H9 (cell line): ENCODE measurements around the gene TDRD9. TPM values are rescaled to one million over a fixed set of nuclear protein-coding genes. Genes with fewer than 3 reads are reported as not detected.

Source experiments
- DNase-seq: peaks from one replicate; pipeline ENCODE4 v3.0.0-alpha.2; 2017
- H2AFZ ChIP-seq: one replicate; pipeline ENCODE4 v1.6.1; 2013; ENCODE audit warnings: mild to moderate bottlenecking, low read length, control low read depth, moderate library complexity
- H2AK5ac ChIP-seq: 2 replicates; pipeline ENCODE4 v1.6.1; 2013; ENCODE audit warnings: low read length, control low read depth, mixed read lengths; ENCODE audit not compliant: insufficient read length
- H2BK120ac ChIP-seq: one replicate; pipeline ENCODE4 v1.6.1; 2013; ENCODE audit warnings: low read depth, mild to moderate bottlenecking, low read length, control low read depth, inconsistent platforms; ENCODE audit not compliant: poor library complexity, severe bottlenecking
- H2BK12ac ChIP-seq: 2 replicates; pipeline ENCODE4 v1.6.1; 2013; ENCODE audit warnings: low read length, control low read depth, mixed read lengths, low read depth; ENCODE audit not compliant: insufficient read length
- H2BK15ac ChIP-seq: 2 replicates; pipeline ENCODE4 v1.6.1; 2013; ENCODE audit warnings: low read depth, low read length, control low read depth
- H2BK20ac ChIP-seq: one replicate; pipeline ENCODE4 v1.6.1; 2013; ENCODE audit warnings: low read depth, mild to moderate bottlenecking, low read length, control low read depth, inconsistent platforms; ENCODE audit not compliant: poor library complexity, severe bottlenecking
- H2BK5ac ChIP-seq: 2 replicates; pipeline ENCODE4 v1.6.1; 2013; ENCODE audit warnings: low read length, control low read depth, mixed read lengths; ENCODE audit not compliant: insufficient read length
- H3K14ac ChIP-seq: 2 replicates; pipeline ENCODE4 v1.6.1; 2013; ENCODE audit warnings: low read length, control low read depth; ENCODE audit not compliant: insufficient read depth
- H3K18ac ChIP-seq: 2 replicates; pipeline ENCODE4 v1.6.1; 2013; ENCODE audit warnings: low read depth, mild to moderate bottlenecking, mixed read lengths, low read length, control low read depth; ENCODE audit not compliant: insufficient read length
- H3K23ac ChIP-seq: 2 replicates; pipeline ENCODE4 v1.6.1; 2013; ENCODE audit warnings: low read length, control low read depth, mixed read lengths, low read depth; ENCODE audit not compliant: insufficient read length
- H3K23me2 ChIP-seq: 2 replicates; pipeline ENCODE4 v1.6.1; 2013; ENCODE audit warnings: low read depth, mild to moderate bottlenecking, mixed read lengths, low read length, control low read depth; ENCODE audit not compliant: insufficient read length, poor library complexity, severe bottlenecking
- H3K27ac ChIP-seq: 2 replicates; pipeline ENCODE4 v1.5.1; 2013; ENCODE audit warnings: low read length, control low read depth, mixed read lengths, low read depth; ENCODE audit not compliant: insufficient read length
- H3K27me3 ChIP-seq: 2 replicates; pipeline ENCODE4 v1.6.1; 2013; ENCODE audit warnings: low read length, control low read depth, inconsistent platforms; ENCODE audit not compliant: insufficient read depth
- H3K4ac ChIP-seq: 2 replicates; pipeline ENCODE4 v1.6.1; 2013; ENCODE audit warnings: low read depth, mild to moderate bottlenecking, control low read depth, inconsistent platforms, low read length, moderate library complexity
- H3K4me1 ChIP-seq: 2 replicates; pipeline ENCODE4 v1.6.1; 2013; ENCODE audit warnings: low read length, control low read depth, inconsistent platforms; ENCODE audit not compliant: insufficient read depth
- H3K4me2 ChIP-seq: 2 replicates; pipeline ENCODE4 v1.6.1; 2013; ENCODE audit warnings: low read length, control low read depth, mixed read lengths; ENCODE audit not compliant: insufficient read length, insufficient read depth
- H3K56ac ChIP-seq: 2 replicates; pipeline ENCODE4 v1.6.1; 2013; ENCODE audit warnings: low read depth, mild to moderate bottlenecking, mixed read lengths, low read length, control low read depth; ENCODE audit not compliant: insufficient read length
- H3K79me1 ChIP-seq: 2 replicates; pipeline ENCODE4 v1.6.1; 2013; ENCODE audit warnings: low read depth, mild to moderate bottlenecking, moderate library complexity, low read length, control low read depth, inconsistent platforms; ENCODE audit not compliant: insufficient read depth, poor library complexity, severe bottlenecking
- H3K79me2 ChIP-seq: 2 replicates; pipeline ENCODE4 v1.6.1; 2013; ENCODE audit warnings: low read length, control low read depth, inconsistent platforms; ENCODE audit not compliant: insufficient read depth
- H3K9ac ChIP-seq: 2 replicates; pipeline ENCODE4 v1.6.1; 2013; ENCODE audit warnings: low read length, control low read depth, mixed read lengths; ENCODE audit not compliant: insufficient read length; ENCODE audit errors: extremely low read depth
- H3K9me3 ChIP-seq: one replicate; pipeline ENCODE4 v1.6.1; 2013; ENCODE audit warnings: low read depth, low read length, inconsistent platforms; ENCODE audit not compliant: control insufficient read depth
- H3T11ph ChIP-seq: one replicate; pipeline ENCODE4 v1.6.1; 2013; ENCODE audit warnings: mild to moderate bottlenecking, low read length, control low read depth, inconsistent platforms
- H4K20me1 ChIP-seq: one replicate; pipeline ENCODE4 v1.6.1; 2013; ENCODE audit not compliant: control insufficient read depth, insufficient read length, insufficient read depth
- H4K5ac ChIP-seq: 2 replicates; pipeline ENCODE4 v1.6.1; 2013; ENCODE audit warnings: low read depth, mild to moderate bottlenecking, mixed read lengths, low read length, control low read depth; ENCODE audit not compliant: insufficient read length
- H4K8ac ChIP-seq: replicated peaks from 2 replicates; pipeline ENCODE4 v1.6.1; 2013; ENCODE audit warnings: low read length, control low read depth, mixed read lengths, low read depth; ENCODE audit not compliant: insufficient read length
- H4K91ac ChIP-seq: 2 replicates; pipeline ENCODE4 v1.6.1; 2013; ENCODE audit warnings: low read depth, mild to moderate bottlenecking, moderate library complexity, mixed read lengths, low read length, control low read depth; ENCODE audit not compliant: insufficient read length
- H3K27ac Mint-ChIP-seq, 3 experiments: 2 replicates in 2 of 3; 3 replicates in 1 of 3; pipeline ENCODE4 v1.8.0; 2020 to 2021; ENCODE audit warnings: mixed read lengths in 3 of 3, mild to moderate bottlenecking in 1 of 3, moderate library complexity in 1 of 3
- H3K27me3 Mint-ChIP-seq: 2 replicates; pipeline ENCODE4 v1.8.0; 2021; ENCODE audit warnings: low read depth, mild to moderate bottlenecking, moderate library complexity, mixed read lengths
- H3K36me3 Mint-ChIP-seq, 3 experiments: 2 replicates in 2 of 3; 3 replicates in 1 of 3; pipeline ENCODE4 v1.8.0; 2020 to 2021; ENCODE audit warnings: low read depth in 3 of 3, mixed read lengths in 3 of 3; ENCODE audit not compliant: insufficient read depth in 1 of 3
- H3K4me1 Mint-ChIP-seq, 2 experiments: 2 replicates each; pipeline ENCODE4 v1.8.0; 2020; ENCODE audit warnings: mixed read lengths in 2 of 2
- H3K4me3 Mint-ChIP-seq, 2 experiments: 2 replicates in 1 of 2; 3 replicates in 1 of 2; pipeline ENCODE4 v1.8.0; 2020 to 2021; ENCODE audit warnings: mild to moderate bottlenecking in 2 of 2, mixed read lengths in 2 of 2, moderate library complexity in 1 of 2
- H3K9me3 Mint-ChIP-seq, 2 experiments: 2 replicates in 1 of 2; 3 replicates in 1 of 2; pipeline ENCODE4 v1.8.0; 2020; ENCODE audit warnings: mild to moderate bottlenecking in 2 of 2, mixed read lengths in 2 of 2, moderate library complexity in 1 of 2
- CTCF ChIP-seq: fragments of 200-600 bp; sonication (generic); conservative IDR thresholded peaks from 3 replicates; pipeline ENCODE4 v1.8.0; 2021; ENCODE audit warnings: antibody characterized with exemption, mild to moderate bottlenecking
- WGBS: extraction: QIAGEN DNeasy Blood & Tissue Kit; methylation state at CpG from one replicate; pipeline ENCODE4 v1.1.7; 2013; ENCODE audit warnings: missing lambda C conversion rate, low lambda C conversion rate, mixed read lengths; ENCODE audit not compliant: insufficient read length; ENCODE audit errors: extremely low coverage; 5-methylcytosine and 5-hydroxymethylcytosine counted together
- total RNA-seq: library from RNA; stranded (reverse); gene quantifications from 2 replicates; pipeline ENCODE4 v1.2.1, GENCODE V29; 2021

Gene TDRD9
- total RNA-seq, 1 experiment from 2014 or later = not detected

GRCh38 chr14:103941973-103942736 lies 13.9 kb downstream of the TDRD9 start, which contains the start of gene RD3L:
TSS of gene RD3L (minus strand) at chr14:103942529. CDS start at chr14:103941695, 834 bp downstream.
- no peak within 1 kb of the TSS for H2BK20ac ChIP-seq
- no peak for DNase-seq

More at GRCh38 chr14:103941973-103942736, 13.9 kb downstream of the TDRD9 start, which contains the start of gene RD3L:
- Histone ChIP-seq H3K4me1 (no peaks in the 10 kb centered on the region), H3K27ac (no peak within 1 kb of the TSS), H3K4me2 (no peak within 1 kb of the TSS), H3K56ac (no peak within 1 kb of the TSS), H4K8ac (no peak within 1 kb of the TSS), H3K18ac (no peak within 1 kb of the TSS), H3K9me3 (no peaks in the 10 kb centered on the region), H2BK12ac (no peak within 1 kb of the TSS), H3K79me2 (no peaks in the 10 kb centered on the region), H3K23ac (no peak within 1 kb of the TSS), H4K91ac (no peak within 1 kb of the TSS), H3T11ph (no peak within 1 kb of the TSS), H2BK15ac (no peak within 1 kb of the TSS), H3K9ac (no peak within 1 kb of the TSS), H3K23me2 (no peaks in the 10 kb centered on the region), H3K27me3 (no peaks in the 10 kb centered on the region), H4K20me1 (no peaks in the 10 kb centered on the region), H2BK5ac (no peak within 1 kb of the TSS), H2AFZ (no peak within 1 kb of the TSS), H2BK120ac (no peak within 1 kb of the TSS), H3K79me1 (no peaks in the 10 kb centered on the region), H2AK5ac (no peak within 1 kb of the TSS), H3K14ac (no peak within 1 kb of the TSS), H4K5ac (no peak within 1 kb of the TSS), H3K4ac (no peak within 1 kb of the TSS)
- Mint-ChIP-seq H3K27ac (no peak within 1 kb of the TSS), H3K36me3 (no peaks in the 10 kb centered on the region; a peak in 1 of 7 replicates), H3K9me3 (peaks cover 9 to 10% of the 10 kb centered on the region in 2 experiments), H3K27me3 (peaks cover 30% of the 10 kb centered on the region), H3K4me3 (no peak within 1 kb of the TSS), H3K4me1 (peaks cover 3 to 6% of the 10 kb centered on the region in 2 experiments)
- TF ChIP-seq CTCF = no peak
- no CpG with 5 or more reads among the region's 14 CpGs for WGBS
